Activated T-cell treated with anti-CD3 and anti-CD28 coated beads for 1 hour (primary cell): ENCODE data around the gene PNPLA3.
A peak's percentile ranks its signal among the peaks of the same experiment; 100 is the strongest.

Experiments used
- DNase-seq: peaks from one replicate; pipeline ENCODE4 v3.0.0-alpha.2; 2020; ENCODE audit warnings: low read depth

Gene PNPLA3

GRCh38 chr22:43924877-43925276, 1.3 kb downstream of the PNPLA3 start:
- DNase-seq, result no peak

GRCh38 chr22:43925433-43926348, 2.1 kb downstream of the PNPLA3 start:
- no peak for DNase-seq

DNA sequence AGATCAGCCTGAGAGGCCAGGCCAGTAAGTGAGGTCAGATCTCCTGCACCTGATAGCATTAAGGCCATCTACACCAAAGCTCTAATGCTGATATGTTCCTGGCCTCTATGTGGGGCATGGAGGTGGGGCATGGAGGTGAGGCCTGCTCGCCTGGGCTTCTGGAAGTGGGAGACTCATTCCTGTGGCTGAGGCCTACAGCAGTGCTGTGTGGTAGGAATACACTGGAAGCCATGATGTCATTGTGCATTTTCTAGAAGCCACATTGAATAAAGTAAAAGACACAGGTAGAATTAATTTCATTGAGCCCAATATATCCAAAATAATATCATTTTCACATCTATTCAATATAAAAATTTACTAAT, 2.7 kb downstream of the PNPLA3 start:
- no peak for DNase-seq

- DNase-seq, result no peak
These were observed 4.9 kb downstream of the PNPLA3 start for GRCh38 chr22:43928468-43928867.

DNA sequence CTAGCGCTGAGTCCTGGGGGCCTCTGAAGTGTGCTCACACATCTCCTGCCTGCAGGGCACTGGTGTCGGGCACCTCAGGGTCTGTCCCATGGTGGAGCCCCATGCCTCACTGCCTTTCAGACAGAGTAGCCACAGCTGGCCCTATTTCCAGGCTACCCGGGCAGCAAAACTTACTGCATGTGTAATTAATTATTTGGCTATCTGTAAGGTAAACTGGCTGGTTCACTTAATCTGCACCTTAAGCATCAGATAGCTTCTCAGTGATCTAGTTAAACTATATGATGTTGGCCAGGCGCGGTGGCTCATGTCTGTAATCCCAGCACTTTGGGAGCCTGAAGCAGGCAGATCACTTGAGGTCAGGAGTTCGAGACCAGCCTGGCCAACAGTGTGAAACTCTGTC, 5.3 kb downstream of the PNPLA3 start:
- DNase-seq, result no peak

DNA sequence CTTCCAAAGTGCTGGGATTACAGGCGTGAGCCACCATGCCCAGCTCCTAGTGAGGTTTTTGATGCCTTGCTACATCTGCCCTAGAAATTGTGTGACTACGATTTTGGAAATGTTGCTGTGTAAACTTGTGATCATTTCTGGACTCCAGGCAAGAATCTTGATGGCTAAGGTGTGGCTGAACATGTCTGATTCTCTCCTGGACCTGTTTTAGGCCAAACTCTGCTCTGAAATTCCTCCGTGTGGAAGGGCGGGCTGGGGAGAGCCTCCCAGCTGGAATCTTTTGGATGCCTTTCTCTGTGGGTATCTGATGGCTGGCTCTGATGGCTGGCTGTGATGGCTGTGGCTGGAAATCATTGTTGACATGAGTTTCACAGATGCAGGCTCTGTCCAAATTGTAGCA, 8.2 kb downstream of the PNPLA3 start:
- DNase-seq, result no peak

DNA sequence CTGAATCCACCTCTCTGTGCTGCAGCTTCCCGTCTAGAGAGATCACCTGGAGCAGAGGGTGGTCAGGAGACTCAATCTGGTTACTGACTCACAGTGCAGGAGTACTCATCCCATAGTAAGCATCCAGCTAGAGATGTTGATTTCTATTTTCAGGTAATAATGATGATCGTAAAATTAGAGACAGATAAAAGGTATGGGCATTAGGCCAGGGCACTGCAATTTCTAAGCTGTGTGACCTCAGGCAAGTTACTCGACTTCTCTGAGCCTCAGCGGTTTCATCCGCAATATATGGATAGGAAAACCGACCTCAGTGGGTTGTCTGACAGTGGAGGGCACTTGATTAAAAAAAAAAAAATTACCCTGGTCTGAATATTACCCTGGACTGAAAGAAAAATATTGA, 17.8 kb downstream of the PNPLA3 start:
- no peak for DNase-seq

GRCh38 chr22:43944670-43945430, 21.2 kb downstream of the PNPLA3 start:
- no peak for DNase-seq

GRCh38 chr22:43945632-43946383, 22.2 kb downstream of the PNPLA3 start:
- DNase-seq, result peak; percentile 62

DNA sequence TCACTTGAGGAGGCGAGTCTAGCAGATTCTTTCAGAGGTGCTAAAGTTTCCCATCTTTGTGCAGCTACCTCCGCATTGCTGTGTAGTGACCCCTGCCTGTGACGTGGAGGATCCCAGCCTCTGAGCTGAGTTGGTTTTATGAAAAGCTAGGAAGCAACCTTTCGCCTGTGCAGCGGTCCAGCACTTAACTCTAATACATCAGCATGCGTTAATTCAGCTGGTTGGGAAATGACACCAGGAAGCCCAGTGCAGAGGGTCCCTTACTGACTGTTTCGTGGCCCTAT, 22.7 kb downstream of the PNPLA3 start:
- DNase-seq, result no peak

GRCh38 chr22:43948836-43949406, 25.3 kb downstream of the PNPLA3 start:
- no peak for DNase-seq

- no peak for DNase-seq
These were observed 27.8 kb downstream of the PNPLA3 start for GRCh38 chr22:43951391-43951790.

DNA sequence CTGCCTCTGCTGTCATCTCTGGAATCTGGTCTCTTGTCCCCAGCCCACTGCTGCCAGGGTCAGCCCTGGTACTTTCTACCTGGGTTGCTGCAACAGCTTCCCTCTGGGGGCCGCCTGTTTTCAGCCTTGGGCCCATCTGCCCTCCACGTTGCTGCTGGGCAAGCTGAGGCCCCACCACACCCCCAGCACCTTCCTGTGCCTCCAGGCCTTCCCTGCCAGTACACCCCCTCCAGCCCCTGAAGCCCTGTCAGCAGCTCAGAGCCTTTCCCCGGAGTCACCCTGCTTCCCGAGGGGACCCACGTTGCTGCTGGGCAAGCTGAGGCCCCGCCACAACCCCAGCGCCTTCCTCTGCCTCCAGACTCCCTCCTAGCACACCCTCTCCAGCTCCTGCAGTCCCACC, 28.4 kb downstream of the PNPLA3 start:
- DNase-seq, result no peak

DNA sequence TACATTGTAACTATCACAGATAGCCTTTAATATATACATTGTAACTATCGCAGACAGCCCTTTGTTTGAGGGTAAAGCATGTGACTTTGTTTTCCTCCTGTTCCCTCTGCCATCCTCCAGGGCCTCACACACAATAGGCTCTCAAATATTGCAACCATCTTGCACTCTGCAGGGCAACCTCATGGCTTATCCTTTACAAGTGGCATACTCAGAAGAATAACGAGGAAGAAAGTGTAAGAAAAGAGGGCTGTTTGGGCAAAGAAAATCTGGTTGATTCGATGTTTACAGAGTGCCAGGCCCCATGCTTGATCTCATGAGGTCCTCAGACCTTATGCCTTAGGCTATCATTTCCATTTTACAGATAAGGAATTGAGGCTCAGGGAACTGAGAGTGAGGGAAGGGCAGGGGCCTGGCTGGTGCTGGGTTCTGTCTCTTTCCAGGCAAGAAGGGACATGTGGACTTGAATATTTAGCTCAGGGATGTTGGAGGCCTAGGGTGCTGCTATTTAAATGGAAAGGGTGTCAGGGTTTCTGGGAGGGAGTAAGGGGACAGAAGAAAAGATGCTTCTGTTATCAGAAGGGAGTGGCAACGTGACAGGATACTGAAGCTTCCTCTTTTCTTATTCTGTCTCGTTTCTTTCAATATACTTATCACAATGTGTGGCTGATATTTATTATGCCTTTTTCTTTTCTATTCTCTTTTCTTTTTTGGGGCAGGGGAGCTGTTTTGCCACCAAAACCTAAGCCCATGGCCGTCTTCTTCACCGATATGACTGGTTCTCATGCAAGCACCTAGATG, 30.6 kb downstream of the PNPLA3 start:
- no peak for DNase-seq

DNA sequence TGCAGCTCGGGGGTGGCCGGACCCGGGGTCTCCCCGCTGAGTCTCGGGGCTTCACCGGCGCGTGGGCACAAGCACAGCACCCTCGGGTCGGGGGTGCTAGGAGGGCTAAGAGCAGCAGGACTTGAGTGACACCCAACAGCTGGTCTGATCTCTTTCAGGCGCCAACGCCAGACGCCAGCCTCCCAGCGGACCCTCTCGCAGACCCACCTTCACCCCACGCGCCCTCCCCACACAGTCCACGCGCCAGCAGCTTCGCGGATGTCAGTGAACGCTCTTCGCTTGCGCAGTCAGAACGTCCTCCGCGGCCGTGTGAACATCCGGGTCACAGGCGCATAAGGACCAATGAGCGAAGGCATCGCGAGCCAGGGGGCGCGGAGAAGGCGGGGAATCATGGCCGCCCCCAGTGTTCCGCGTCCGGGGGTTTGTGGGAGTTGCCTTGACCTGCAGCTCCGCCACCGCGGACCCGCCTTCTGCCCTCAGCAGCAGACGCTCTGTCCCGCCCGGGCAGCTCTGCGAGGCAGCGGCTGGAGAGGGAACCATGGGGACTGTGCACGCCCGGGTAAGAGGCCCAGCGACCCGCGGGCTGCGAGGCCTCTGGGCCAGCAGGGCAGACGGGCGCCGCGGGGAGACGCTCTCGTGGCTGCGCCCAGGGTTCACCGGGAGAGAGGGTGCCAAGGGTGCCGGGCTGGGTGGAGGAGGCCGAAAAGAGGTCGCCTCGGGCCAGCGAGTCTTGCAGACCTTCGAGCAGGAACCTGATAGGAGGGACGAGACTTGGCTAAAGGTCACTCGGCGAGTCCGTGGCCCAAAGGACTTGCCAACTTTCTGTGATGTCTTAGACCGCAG, 31.7 kb downstream of the PNPLA3 start, which contains the start of gene SAMM50:
Gene SAMM50 (plus strand): TSS at position 403 of the 843 bp plus-strand sequence. CDS start 136 bp downstream, at position 539.
- peak; percentile 85 for DNase-seq

GRCh38 chr22:43955883-43956782, 32.5 kb downstream of the PNPLA3 start:
- no peak for DNase-seq

DNA sequence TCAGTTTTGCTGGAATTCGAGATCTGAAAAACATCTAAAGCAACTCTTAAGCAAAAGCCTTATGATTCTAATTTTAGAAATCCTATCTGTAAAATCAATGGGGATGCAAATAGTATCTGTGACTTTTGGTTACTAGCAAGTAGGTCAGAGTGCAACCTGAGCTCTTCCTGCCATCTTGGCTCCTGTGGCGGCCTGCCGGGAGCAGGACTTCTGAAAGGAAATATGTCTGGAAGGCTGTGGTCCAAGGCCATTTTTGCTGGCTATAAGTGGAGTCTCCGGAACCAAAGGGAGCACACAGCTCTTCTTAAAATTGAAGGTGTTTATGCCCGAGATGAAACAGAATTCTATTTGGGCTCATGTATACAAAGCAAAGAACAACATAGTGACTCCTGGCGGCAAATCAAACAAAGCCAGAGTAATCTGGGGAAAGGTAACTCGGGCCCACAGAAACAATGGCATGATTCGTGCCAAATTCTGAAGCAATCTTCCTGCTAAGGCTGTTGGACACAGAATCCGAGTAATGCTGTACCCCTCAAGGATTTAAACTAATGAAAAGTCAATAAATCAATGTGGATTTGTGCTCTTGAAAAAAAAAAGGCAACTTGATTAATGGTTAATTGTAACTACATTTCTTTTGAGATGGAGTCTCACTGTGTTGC, 33.3 kb downstream of the PNPLA3 start:
- DNase-seq, result no peak

GRCh38 chr22:43957871-43958270, 34.3 kb downstream of the PNPLA3 start:
- no peak for DNase-seq

DNA sequence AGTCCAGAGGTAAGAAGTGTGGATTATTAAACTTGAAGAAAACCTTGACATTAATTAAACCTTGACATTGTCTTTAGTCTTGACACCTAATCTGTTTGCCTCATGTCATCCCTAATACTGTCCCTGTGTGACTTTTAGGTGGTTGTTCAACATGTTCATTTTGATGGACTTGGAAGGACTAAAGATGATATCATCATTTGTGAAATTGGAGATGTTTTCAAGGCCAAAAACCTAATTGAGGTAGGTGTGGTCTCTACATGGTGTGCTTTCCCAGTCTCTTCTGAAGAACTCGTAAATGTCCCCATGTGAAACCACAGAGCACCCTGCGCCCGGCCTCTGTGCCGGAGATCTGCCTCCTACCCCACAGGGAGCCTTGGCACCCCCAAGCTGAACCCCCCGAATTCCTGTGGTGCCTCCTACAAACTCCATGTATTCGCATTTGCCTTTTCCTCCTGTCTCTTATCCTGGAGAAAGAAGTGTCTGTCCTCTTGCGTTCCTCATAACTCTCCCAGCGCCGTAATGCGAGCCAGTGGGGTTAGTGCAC, 40.8 kb downstream of the PNPLA3 start:
- no peak for DNase-seq
